Stimulated activated CD8-positive, alpha-beta memory T cell treated with anti-CD3 and anti-CD28 coated beads, Interleukin-7, amount 100 ng/mL, for 48 hours (primary cell): ENCODE data around the gene BBOX1.
"Not testable (repeated sequence)": the region's sequence is repeated elsewhere in the genome, so short reads cannot be mapped to it uniquely, and the experiment has no call there.

Experiments
- DNase-seq, 2 donors: peaks; one replicate each; pipeline ENCODE4 v3.0.0-alpha.2; 2020; ENCODE audit warnings: low read depth in 1 of 2; ENCODE audit errors: extremely low read depth in 1 of 2

Gene BBOX1

GRCh38 chr11:27120211-27120610 lies 79.6 kb downstream of the BBOX1 start:
- DNase-seq, result no peak

- no peak for DNase-seq
Observed at GRCh38 chr11:27122001-27122400, 81.4 kb downstream of the BBOX1 start.

GRCh38 chr11:27124514-27125264 lies 84.1 kb downstream of the BBOX1 start:
- DNase-seq, result no peak

GRCh38 chr11:27129686-27130085 lies 89.1 kb downstream of the BBOX1 start:
- no peak for DNase-seq

GRCh38 chr11:27130806-27131205 lies 90.2 kb downstream of the BBOX1 start:
- DNase-seq, result no peak

GRCh38 chr11:27135924-27136329 lies 95.3 kb downstream of the BBOX1 start:
- not testable (repeated sequence) for DNase-seq

- DNase-seq, result no peak
Observed at GRCh38 chr11:27138716-27139115, 98.1 kb downstream of the BBOX1 start.

GRCh38 chr11:27139742-27140367 lies 99.2 kb downstream of the BBOX1 start:
- DNase-seq, result no peak

- no peak for DNase-seq
Observed at GRCh38 chr11:27141576-27141975, 101.0 kb downstream of the BBOX1 start.

GRCh38 chr11:27147916-27148315 lies 107.3 kb downstream of the BBOX1 start:
- DNase-seq, result no peak

- no peak for DNase-seq
Observed at GRCh38 chr11:27148506-27148905, 107.9 kb downstream of the BBOX1 start.

GRCh38 chr11:27150098-27150497 lies 109.5 kb downstream of the BBOX1 start:
- no peak for DNase-seq

- DNase-seq, result no peak
Observed at GRCh38 chr11:27153136-27153535, 112.5 kb downstream of the BBOX1 start.

- DNase-seq, result no peak
Observed at GRCh38 chr11:27158456-27159334, 118.1 kb downstream of the BBOX1 start.

- DNase-seq, result no peak
Observed at GRCh38 chr11:27159335-27159679, 118.7 kb downstream of the BBOX1 start.

GRCh38 chr11:27161071-27161470 lies 120.5 kb downstream of the BBOX1 start:
- no peak for DNase-seq

- DNase-seq, result no peak
Observed at GRCh38 chr11:27162237-27162636, 121.6 kb downstream of the BBOX1 start.

- no peak for DNase-seq
Observed at GRCh38 chr11:27166130-27166529, 125.5 kb downstream of the BBOX1 start.

GRCh38 chr11:27171376-27171958 lies 130.9 kb downstream of the BBOX1 start:
- DNase-seq, result no peak

GRCh38 chr11:27173545-27173944 lies 132.9 kb downstream of the BBOX1 start:
- DNase-seq, result no peak

- DNase-seq, result no peak
Observed at GRCh38 chr11:27174021-27174420, 133.4 kb downstream of the BBOX1 start.
